Stimulated activated CD8-positive, alpha-beta memory T cell treated with anti-CD3 and anti-CD28 coated beads, Interleukin-12 subunit alpha, Interleukin-12 subunit beta, amount 100 ng/mL, for 24 hours (primary cell): Measurements from ENCODE around the gene TPM1.

ENCODE experiments used
- DNase-seq: peaks from one replicate; pipeline ENCODE4 v3.0.0-alpha.2; 2020; ENCODE audit errors: extremely low read depth

The TPM1 gene

GRCh38 chr15:63041402-63041973 is 1.1 kb upstream of the TPM1 start:
- DNase-seq = no peak

- no peak for DNase-seq
These were observed 359 bp downstream of the TPM1 start for GRCh38 chr15:63042877-63043334.

GRCh38 chr15:63043335-63044076 is 959 bp downstream of the TPM1 start:
- DNase-seq = no peak

- no peak for DNase-seq
These were observed 1.6 kb downstream of the TPM1 start for GRCh38 chr15:63044077-63044644.

GRCh38 chr15:63044645-63045464 is 2.3 kb downstream of the TPM1 start:
- DNase-seq = no peak

- no peak for DNase-seq
These were observed 2.9 kb downstream of the TPM1 start for GRCh38 chr15:63045465-63045840.

- no peak for DNase-seq
These were observed 3.3 kb downstream of the TPM1 start for GRCh38 chr15:63045879-63046278.

GRCh38 chr15:63046917-63047760 is 4.6 kb downstream of the TPM1 start:
- no peak for DNase-seq

GRCh38 chr15:63047792-63048114 is 5.2 kb downstream of the TPM1 start:
- no peak for DNase-seq

- DNase-seq = peak; percentile 58
These were observed 5.7 kb downstream of the TPM1 start for GRCh38 chr15:63048115-63048775.

GRCh38 chr15:63048776-63049665 is 6.5 kb downstream of the TPM1 start:
- no peak for DNase-seq

- DNase-seq = no peak
These were observed 7.3 kb downstream of the TPM1 start for GRCh38 chr15:63049783-63050371.

GRCh38 chr15:63050731-63051155 is 8.2 kb downstream of the TPM1 start:
- no peak for DNase-seq

GRCh38 chr15:63051156-63052066 is 8.9 kb downstream of the TPM1 start:
- no peak for DNase-seq

GRCh38 chr15:63052077-63052841 is 9.7 kb downstream of the TPM1 start:
- no peak for DNase-seq

GRCh38 chr15:63052961-63053698 is 10.6 kb downstream of the TPM1 start:
- DNase-seq = no peak

- DNase-seq = no peak
These were observed 11.7 kb downstream of the TPM1 start for GRCh38 chr15:63054281-63054683.
